HCT116 (cell line): ENCODE results near the gene AQP10. TPM values are rescaled to one million over a fixed set of nuclear protein-coding genes. Genes with fewer than 3 reads are reported as not detected.

Source experiments
- ATAC-seq: fragments of 200-7000 bp; cut with Tn5 transposase; 2 replicates; pipeline ENCODE4 v1.9.1; 2020; ENCODE audit warnings: mild to moderate bottlenecking, moderate library complexity
- BruUV-seq: library from RNA; stranded (reverse); fragments of 400-500 nt; replicated peaks from 2 replicates; lab custom pipeline; 2021; lab: Mats Ljungman, UMichigan
- CTCF ChIA-PET: fragments of 300-600 bp; sonication (Branson Sonifier 250); formaldehyde crosslinking; loops from one replicate; lab custom pipeline; 2021; ENCODE audit warnings: antibody characterized with exemption; lab: Charles Lee
- POLR2A ChIA-PET: fragments of 300-600, 350-600 bp; sonication (Branson Sonifier 250); formaldehyde crosslinking; loops from one replicate; lab custom pipeline; 2021; ENCODE audit warnings: antibody characterized with exemption; lab: Charles Lee
- RAD21 ChIA-PET, 2 experiments: fragments of 300-600 bp; sonication (Branson Sonifier 250); formaldehyde crosslinking; loops; one replicate each; lab custom pipeline; 2023; ENCODE audit warnings: low total read pairs in 2 of 2; ENCODE audit not compliant: uncharacterized antibody in 2 of 2, unreplicated experiment in 2 of 2, low non-redundant PET in 1 of 2; lab: Charles Lee
- DNase-seq: peaks from one replicate; pipeline ENCODE4 v3.0.0-alpha.2; 2010; ENCODE audit warnings: low read depth, low spot score
- H2AFZ ChIP-seq: fragments of 200-600 bp; shearing (Covaris generic), sonication (generic); 2 replicates; pipeline ENCODE4 v1.6.1; 2017; ENCODE audit warnings: low read depth, mixed run types, mixed read lengths, antibody characterized with exemption, low read length; ENCODE audit not compliant: poor library complexity, severe bottlenecking
- H3K27ac ChIP-seq: 2 replicates; pipeline ENCODE4 v1.5.1; 2012; ENCODE audit warnings: low read depth, low read length
- H3K27me3 ChIP-seq: fragments of 200-600 bp; sonication (generic); 2 replicates; pipeline ENCODE4 v1.6.1; 2016; ENCODE audit warnings: mixed run types, low read length, mixed read lengths; ENCODE audit not compliant: insufficient read depth
- H3K36me3 ChIP-seq, 2 experiments: fragments of 200-500 bp in 1 of 2; fragments of 200-600 bp in 1 of 2; sonication (Bioruptor generic) in 1 of 2; sonication (generic) in 1 of 2; 2 replicates each; pipeline versions ENCODE4 v1.5.1 to v1.6.1; 2014 to 2016; ENCODE audit warnings: low read length in 2 of 2, inconsistent platforms in 1 of 2, mixed read lengths in 1 of 2, mixed run types in 1 of 2; ENCODE audit not compliant: insufficient read depth in 2 of 2, control insufficient read depth in 1 of 2
- H3K4me1 ChIP-seq, 2 experiments: fragments of 200-600 bp in 1 of 2; sonication (generic) in 1 of 2; 2 replicates each; pipeline versions ENCODE4 v1.5.1 to v1.6.1; 2012 to 2017; ENCODE audit warnings: low read length in 2 of 2, inconsistent platforms in 1 of 2, mild to moderate bottlenecking in 1 of 2, mixed read lengths in 1 of 2, mixed run types in 1 of 2, moderate library complexity in 1 of 2; ENCODE audit not compliant: insufficient read depth in 2 of 2, control insufficient read depth in 1 of 2
- H3K4me2 ChIP-seq: fragments of 200-600 bp; sonication (generic); 2 replicates; pipeline ENCODE4 v1.6.1; 2017; ENCODE audit warnings: mixed run types, low read length, mixed read lengths
- H3K4me3 ChIP-seq, 2 experiments: fragments of 200-600 bp in 1 of 2; sonication (generic) in 1 of 2; replicated peaks in 1 of 2; 2 replicates each; pipeline ENCODE4 v1.5.1; 2011 to 2016; ENCODE audit warnings: low read length in 2 of 2, control low read depth in 1 of 2, low read depth in 1 of 2, mild to moderate bottlenecking in 1 of 2, mixed read lengths in 1 of 2, mixed run types in 1 of 2
- H3K79me2 ChIP-seq: fragments of 200-600 bp; sonication (generic); 2 replicates; pipeline ENCODE4 v1.6.1; 2017; ENCODE audit warnings: mild to moderate bottlenecking, mixed run types, low read length, moderate library complexity, mixed read lengths; ENCODE audit not compliant: insufficient read depth
- H3K9ac ChIP-seq: fragments of 200-600 bp; sonication (generic); 2 replicates; pipeline ENCODE4 v1.6.1; 2016; ENCODE audit warnings: low read length, mixed read lengths
- H3K9me2 ChIP-seq: fragments of 200-600 bp; sonication (generic), shearing (Covaris generic); 2 replicates; pipeline ENCODE4 v1.6.1; 2017; ENCODE audit warnings: mixed run types, mild to moderate bottlenecking, moderate library complexity; ENCODE audit not compliant: insufficient read depth
- H3K9me3 ChIP-seq, 2 experiments: fragments of 200-500 bp in 1 of 2; fragments of 200-600 bp in 1 of 2; sonication (Bioruptor generic) in 1 of 2; sonication (generic) in 1 of 2; 2 replicates each; pipeline ENCODE4 v1.6.1; 2014 to 2017; ENCODE audit warnings: low read length in 2 of 2, mixed read lengths in 2 of 2, inconsistent platforms in 1 of 2, low read depth in 1 of 2, mild to moderate bottlenecking in 1 of 2, mixed run types in 1 of 2, moderate library complexity in 1 of 2; ENCODE audit not compliant: control insufficient read depth in 1 of 2, insufficient read depth in 1 of 2
- H4K20me1 ChIP-seq: fragments of 200-600 bp; sonication (generic), shearing (Covaris generic); 2 replicates; pipeline ENCODE4 v1.6.1; 2017; ENCODE audit warnings: mixed run types, mild to moderate bottlenecking, moderate library complexity; ENCODE audit not compliant: insufficient read depth
- CBX3 ChIP-seq: IDR thresholded peaks from 2 replicates; pipeline ENCODE4 v1.6.1; 2012; ENCODE audit warnings: low read depth
- CTCF ChIP-seq, 3 experiments: fragments of 200-600 bp in 1 of 3; sonication (generic) in 1 of 3; IDR thresholded peaks in 2 of 3; conservative IDR thresholded peaks in 1 of 3; 2 replicates each; pipeline ENCODE4 v1.5.1; 2012 to 2017; ENCODE audit warnings: low read depth in 2 of 3, low read length in 2 of 3, antibody characterized with exemption in 1 of 3, borderline replicate concordance in 1 of 3, control low read depth in 1 of 3, mild to moderate bottlenecking in 1 of 3, mixed read lengths in 1 of 3, mixed run types in 1 of 3, moderate library complexity in 1 of 3; ENCODE audit not compliant: insufficient read depth in 1 of 3
- EGR1 ChIP-seq: IDR thresholded peaks from 2 replicates; pipeline ENCODE4 v1.6.1; 2012; ENCODE audit warnings: low read depth
- EZH2phosphoT487 ChIP-seq: fragments of 200-600 bp; IDR thresholded peaks from 2 replicates; pipeline ENCODE4 v1.6.1; 2018; ENCODE audit warnings: antibody characterized with exemption, borderline replicate concordance
- RAD21 ChIP-seq: IDR thresholded peaks from 2 replicates; pipeline ENCODE4 v1.6.1; 2012; ENCODE audit warnings: low read depth, mild to moderate bottlenecking
- SIN3A ChIP-seq: IDR thresholded peaks from 2 replicates; pipeline ENCODE4 v1.6.1; 2012; ENCODE audit warnings: low read depth
- intact Hi-C: fragments of 100-400 bp; cut with micrococcal nuclease; formaldehyde crosslinking; loops from 2 replicates; pipeline ENCODE4 v1.10.0; 2022
- total RNA-seq: library from RNA; stranded (reverse); gene quantifications from one replicate; pipeline ENCODE4 v1.2.1, GENCODE V29; 2021; ENCODE audit not compliant: unreplicated experiment

The AQP10 gene
- total RNA-seq, 1 experiment from 2014 or later = not detected

GRCh38 chr1:154347961-154348360, 27.1 kb downstream of the AQP10 start (continued):
- TF ChIP-seq CTCF (IDR thresholded peaks at IDR 0.05 in 2 of 3, conservative IDR thresholded peaks at IDR 0.05 in 1 of 3; ENCODE audit: borderline replicate concordance in 1 of 3, insufficient read depth in 1 of 3, low read depth in 2 of 3, low read length in 2 of 3) (no peak), EGR1 (no peak), SIN3A (no peak), EZH2phosphoT487 (no peak)

GRCh38 chr1:154348429-154349076, 27.7 kb downstream of the AQP10 start:
- ChIA-PET RAD21 (no interaction called here), CTCF (interaction anchor here (0.7 to 1.6 kb wide), 2 partner anchors 12 to 21 kb away, joined by 3 to 4 read pairs; no protein-coding TSS in a partner anchor), POLR2A (no interaction called here)
- no peak overlapping the region for H3K27ac ChIP-seq
- no peaks in the 10 kb centered on the region for H3K9me3 ChIP-seq
- H3K4me1 ChIP-seq = peaks cover 20 to 21% of the 10 kb centered on the region in 2 experiments
- no peak overlapping the region for H2AFZ ChIP-seq
- intact Hi-C loops = no loop called here
- BruUV-seq = no TSS peak
- H3K9ac ChIP-seq = no peak overlapping the region
- DNase-seq (no peak), ATAC-seq (no peak)
- H3K79me2 ChIP-seq = no peaks in the 10 kb centered on the region
- H3K27me3 ChIP-seq = no peaks in the 10 kb centered on the region
- H3K36me3 ChIP-seq = peaks cover 20 to 24% of the 10 kb centered on the region in 2 experiments
- no peak overlapping the region for H3K4me2 ChIP-seq
- no peaks in the 10 kb centered on the region for H3K9me2 ChIP-seq
- TF ChIP-seq RAD21 (peak; percentile 47), CTCF (IDR thresholded peaks at IDR 0.05 in 2 of 3, conservative IDR thresholded peaks at IDR 0.05 in 1 of 3; ENCODE audit: borderline replicate concordance in 1 of 3, insufficient read depth in 1 of 3, low read depth in 2 of 3, low read length in 2 of 3) (0 out of 6 replicates have a peak, but pooled peaks of 1 of the 3 experiments have one; percentile 19), CBX3 (no peak)
- no peaks in the 10 kb centered on the region for H4K20me1 ChIP-seq
- H3K4me3 ChIP-seq = no peak overlapping the region
